Mesenchymal stem cell (in vitro differentiated cells and primary cell): ENCODE results near the gene PFN2.
A peak's percentile ranks its signal among the peaks of the same experiment; 100 is the strongest.

Experiments used
- DNase-seq: peaks from one replicate; pipeline ENCODE4 v3.0.0-alpha.2; 2013
- H2AFZ ChIP-seq: one replicate; pipeline ENCODE4 v1.6.1; 2013; ENCODE audit warnings: low read depth, mild to moderate bottlenecking, control low read depth, inconsistent platforms, low read length, moderate library complexity
- H2AK5ac ChIP-seq: 2 replicates; pipeline ENCODE4 v1.6.1; 2013; ENCODE audit warnings: low read length, moderate library complexity, mild to moderate bottlenecking, inconsistent platforms; ENCODE audit not compliant: severe bottlenecking
- H2BK120ac ChIP-seq: one replicate; pipeline ENCODE4 v1.6.1; 2013; ENCODE audit warnings: low read depth, mild to moderate bottlenecking, inconsistent platforms, low read length, moderate library complexity
- H2BK12ac ChIP-seq, 2 experiments: one replicate each; pipeline ENCODE4 v1.6.1; 2013; ENCODE audit warnings: inconsistent platforms in 2 of 2, low read length in 2 of 2, mild to moderate bottlenecking in 2 of 2, moderate library complexity in 2 of 2, control low read depth in 1 of 2
- H2BK15ac ChIP-seq: one replicate; pipeline ENCODE4 v1.6.1; 2013; ENCODE audit warnings: mild to moderate bottlenecking, low read depth, inconsistent platforms; ENCODE audit not compliant: poor library complexity, severe bottlenecking
- H2BK5ac ChIP-seq: 2 replicates; pipeline ENCODE4 v1.6.1; 2013; ENCODE audit warnings: low read depth, mild to moderate bottlenecking, low read length, control low read depth, inconsistent platforms; ENCODE audit not compliant: poor library complexity, severe bottlenecking
- H3K14ac ChIP-seq, 2 experiments: one replicate each; pipeline ENCODE4 v1.6.1; 2013; ENCODE audit warnings: inconsistent platforms in 2 of 2, low read length in 2 of 2, control low read depth in 1 of 2, mild to moderate bottlenecking in 1 of 2, moderate library complexity in 1 of 2
- H3K18ac ChIP-seq, 2 experiments: one replicate each; pipeline ENCODE4 v1.6.1; 2013; ENCODE audit warnings: inconsistent platforms in 2 of 2, low read length in 2 of 2, control low read depth in 1 of 2, low read depth in 1 of 2, mild to moderate bottlenecking in 1 of 2
- H3K23ac ChIP-seq, 2 experiments: one replicate each; pipeline ENCODE4 v1.6.1; 2013; ENCODE audit warnings: inconsistent platforms in 2 of 2, low read length in 2 of 2, mild to moderate bottlenecking in 2 of 2, moderate library complexity in 2 of 2, control low read depth in 1 of 2
- H3K27ac ChIP-seq: 2 replicates; pipeline ENCODE4 v1.5.1; 2013; ENCODE audit warnings: mild to moderate bottlenecking, moderate library complexity, low read length, control low read depth, inconsistent platforms; ENCODE audit not compliant: poor library complexity, severe bottlenecking
- H3K27me3 ChIP-seq, 2 experiments: 2 replicates each; pipeline versions ENCODE4 v1.6.1 to v1.7.0; 2013; ENCODE audit warnings: low read length in 2 of 2, mild to moderate bottlenecking in 2 of 2, moderate library complexity in 2 of 2, control low read depth in 1 of 2, inconsistent platforms in 1 of 2; ENCODE audit not compliant: control insufficient read depth in 1 of 2, insufficient read depth in 1 of 2
- H3K36me3 ChIP-seq, 2 experiments: 2 replicates each; pipeline versions ENCODE4 v1.6.1 to v1.7.0; 2013; ENCODE audit warnings: low read length in 2 of 2, control low read depth in 1 of 2, inconsistent platforms in 1 of 2, low read depth in 1 of 2, mild to moderate bottlenecking in 1 of 2; ENCODE audit not compliant: insufficient read depth in 2 of 2, control insufficient read depth in 1 of 2
- H3K4ac ChIP-seq, 2 experiments: one replicate each; pipeline ENCODE4 v1.6.1; 2013; ENCODE audit warnings: inconsistent platforms in 2 of 2, low read length in 2 of 2, mild to moderate bottlenecking in 2 of 2, moderate library complexity in 2 of 2, control low read depth in 1 of 2, low read depth in 1 of 2
- H3K4me1 ChIP-seq: 2 replicates; pipeline ENCODE4 v1.6.1; 2013; ENCODE audit warnings: low read depth, low read length, control low read depth; ENCODE audit not compliant: control insufficient read depth, insufficient read depth
- H3K4me2 ChIP-seq: 2 replicates; pipeline ENCODE4 v1.6.1; 2013; ENCODE audit warnings: low read length, mild to moderate bottlenecking, inconsistent platforms; ENCODE audit not compliant: poor library complexity, severe bottlenecking
- H3K4me3 ChIP-seq, 2 experiments: 2 replicates each; pipeline versions ENCODE4 v1.5.1 to v1.7.0; 2013; ENCODE audit warnings: low read length in 2 of 2, mild to moderate bottlenecking in 2 of 2, control low read depth in 1 of 2, low read depth in 1 of 2; ENCODE audit not compliant: insufficient read depth in 1 of 2
- H3K79me1 ChIP-seq: replicated peaks from 2 replicates; pipeline ENCODE4 v1.6.1; 2013; ENCODE audit warnings: mild to moderate bottlenecking, control low read depth, low read length, inconsistent platforms; ENCODE audit not compliant: poor library complexity, severe bottlenecking
- H3K9ac ChIP-seq: 2 replicates; pipeline ENCODE4 v1.7.0; 2013; ENCODE audit warnings: mild to moderate bottlenecking, low read length, moderate library complexity
- H3K9me3 ChIP-seq: 2 replicates; pipeline ENCODE4 v1.7.0; 2013; ENCODE audit warnings: mild to moderate bottlenecking, low read length; ENCODE audit not compliant: control insufficient read depth
- H4K8ac ChIP-seq: one replicate; pipeline ENCODE4 v1.6.1; 2013; ENCODE audit warnings: inconsistent platforms, mild to moderate bottlenecking, low read length, moderate library complexity
- H4K91ac ChIP-seq: one replicate; pipeline ENCODE4 v1.6.1; 2013; ENCODE audit warnings: mild to moderate bottlenecking, low read length, inconsistent platforms
- WGBS: methylation state at CpG from one replicate; pipeline ENCODE4 v1.1.7; 2013; ENCODE audit warnings: mixed read lengths; 5-methylcytosine and 5-hydroxymethylcytosine counted together

The PFN2 gene

GRCh38 chr3:149933858-149934257 is 36.8 kb downstream of the PFN2 start:
- peaks cover 7 to 16% of the 10 kb centered on the region in 2 experiments for H3K36me3 ChIP-seq
- no peak overlapping the region for H3K14ac ChIP-seq
- no peak overlapping the region for H2BK5ac ChIP-seq
- no peak overlapping the region for H2AK5ac ChIP-seq
- H3K4ac ChIP-seq = no peak overlapping the region
- no peak overlapping the region for H4K8ac ChIP-seq
- DNase-seq = no peak
- no peak overlapping the region for H4K91ac ChIP-seq
- H3K79me1 ChIP-seq = peaks cover 13% of the 10 kb centered on the region
- peaks cover 2% of the 10 kb centered on the region for H3K4me1 ChIP-seq
- no peak overlapping the region for H2BK12ac ChIP-seq
- no peak overlapping the region for H3K27ac ChIP-seq
- H3K4me2 ChIP-seq = no peak overlapping the region
- no peak overlapping the region for H3K4me3 ChIP-seq
- no peak overlapping the region for H2BK15ac ChIP-seq
- peak overlapping the region; percentile 30 for H3K9ac ChIP-seq
- no peaks in the 10 kb centered on the region for H3K9me3 ChIP-seq
- no peak overlapping the region for H2BK120ac ChIP-seq
- H3K23ac ChIP-seq = no peak overlapping the region
- H3K27me3 ChIP-seq = no peaks in the 10 kb centered on the region
- H3K18ac ChIP-seq = no peak overlapping the region
- H2AFZ ChIP-seq = no peak overlapping the region

DNA sequence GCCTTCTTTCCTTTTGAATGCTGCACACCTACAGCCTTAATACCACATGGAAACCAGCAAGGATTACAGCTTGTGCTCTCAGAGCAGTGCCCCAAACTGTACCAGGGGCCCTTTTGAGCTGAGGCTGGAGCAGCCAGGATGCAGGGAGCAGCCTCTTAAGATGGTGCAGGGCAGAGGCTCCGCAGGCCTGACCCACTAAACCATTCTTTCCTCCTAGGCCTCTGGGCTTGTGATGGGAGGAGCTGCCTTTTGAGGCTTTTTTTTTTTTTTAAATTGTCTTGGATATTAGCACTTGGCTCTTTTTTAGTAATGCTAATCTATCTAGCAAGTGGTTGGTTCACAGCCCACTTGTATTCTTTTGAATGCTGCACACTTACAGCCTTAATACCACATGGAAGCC is 37.7 kb downstream of the PFN2 start:
- no peak overlapping the region for H4K8ac ChIP-seq
- no peak overlapping the region for H3K14ac ChIP-seq
- H3K4me3 ChIP-seq = no peak overlapping the region
- H3K79me1 ChIP-seq = peaks cover 13% of the 10 kb centered on the region
- H3K23ac ChIP-seq = no peak overlapping the region
- no peak overlapping the region for H2AFZ ChIP-seq
- H2BK120ac ChIP-seq = no peak overlapping the region
- H2AK5ac ChIP-seq = no peak overlapping the region
- H3K4me2 ChIP-seq = no peak overlapping the region
- H3K9ac ChIP-seq = no peak overlapping the region
- H3K36me3 ChIP-seq = peaks cover 7 to 19% of the 10 kb centered on the region in 2 experiments
- H3K18ac ChIP-seq = no peak overlapping the region
- 100% methylated on average over 1 of the region's 1 CpG for WGBS
- H3K4me1 ChIP-seq = peaks cover 2% of the 10 kb centered on the region
- no peak overlapping the region for H3K27ac ChIP-seq
- H3K4ac ChIP-seq = no peak overlapping the region
- no peak overlapping the region for H4K91ac ChIP-seq
- H3K27me3 ChIP-seq = no peaks in the 10 kb centered on the region
- no peak for DNase-seq
- no peak overlapping the region for H2BK15ac ChIP-seq
- H2BK12ac ChIP-seq = no peak overlapping the region
- no peak overlapping the region for H2BK5ac ChIP-seq
- H3K9me3 ChIP-seq = no peaks in the 10 kb centered on the region

- H2AK5ac ChIP-seq = no peak overlapping the region
- H2BK12ac ChIP-seq = no peak overlapping the region
- no peak overlapping the region for H3K4me2 ChIP-seq
- H3K27me3 ChIP-seq = no peaks in the 10 kb centered on the region
- H2BK15ac ChIP-seq = no peak overlapping the region
- no peaks in the 10 kb centered on the region for H3K4me1 ChIP-seq
- peaks cover 1% of the 10 kb centered on the region for H3K79me1 ChIP-seq
- no peak overlapping the region for H3K27ac ChIP-seq
- no peak overlapping the region for H2BK5ac ChIP-seq
- no peak overlapping the region for H4K91ac ChIP-seq
- H3K9ac ChIP-seq = no peak overlapping the region
- DNase-seq = no peak
- no peak overlapping the region for H3K4ac ChIP-seq
- no peak overlapping the region for H2AFZ ChIP-seq
- no peak overlapping the region for H3K18ac ChIP-seq
- no peak overlapping the region for H2BK120ac ChIP-seq
- peaks cover 0 to 58% of the 10 kb centered on the region in 2 experiments for H3K36me3 ChIP-seq
- no peak overlapping the region for H3K23ac ChIP-seq
- no peaks in the 10 kb centered on the region for H3K9me3 ChIP-seq
- WGBS = 94% methylated on average over 3 of the region's 3 CpGs
- no peak overlapping the region for H3K14ac ChIP-seq
- no peak overlapping the region for H4K8ac ChIP-seq
- H3K4me3 ChIP-seq = no peak overlapping the region
Observed at GRCh38 chr3:149920119-149920518, 50.6 kb downstream of the PFN2 start.

GRCh38 chr3:149919509-149919908 is 51.2 kb downstream of the PFN2 start:
- DNase-seq = no peak
- Histone ChIP-seq H2AK5ac (no peak overlapping the region), H2AFZ (no peak overlapping the region), H3K9me3 (no peaks in the 10 kb centered on the region), H3K4me3 (no peak overlapping the region), H3K27ac (no peak overlapping the region), H3K4me2 (no peak overlapping the region), H3K4me1 (no peaks in the 10 kb centered on the region), H3K36me3 (peaks cover 0 to 57% of the 10 kb centered on the region in 2 experiments), H4K91ac (no peak overlapping the region), H3K9ac (no peak overlapping the region), H3K18ac (no peak overlapping the region), H2BK120ac (no peak overlapping the region), H2BK12ac (no peak overlapping the region), H3K79me1 (peaks cover 1% of the 10 kb centered on the region), H2BK15ac (no peak overlapping the region), H2BK5ac (no peak overlapping the region), H3K4ac (no peak overlapping the region), H3K14ac (no peak overlapping the region), H3K27me3 (no peaks in the 10 kb centered on the region), H4K8ac (no peak overlapping the region), H3K23ac (no peak overlapping the region)
- WGBS = no CpG with 5 or more reads among the region's 3 CpGs
